Thyroid gland (tissue), 4 donors: ENCODE results near the gene GRHL1. TPM values are rescaled to one million over a fixed set of nuclear protein-coding genes. Genes with fewer than 3 reads are reported as not detected.

Experiments used
- DNase-seq, 2 donors: peaks; one replicate each; pipeline ENCODE4 v3.0.0-alpha.2; 2019
- H3K27ac ChIP-seq, 3 donors: fragments of 200-600 bp; sonication (generic); 1 replicate in 2 of 3; 2 replicates in 1 of 3; pipeline ENCODE4 v1.5.1; 2016 to 2019; ENCODE audit warnings: mild to moderate bottlenecking in 1 of 3, moderate library complexity in 1 of 3
- H3K27me3 ChIP-seq: fragments of 200-600 bp; sonication (generic); one replicate; pipeline ENCODE4 v1.5.1; 2019
- H3K36me3 ChIP-seq, 2 donors: fragments of 200-600 bp; sonication (generic); one replicate each; pipeline ENCODE4 v1.5.1; 2016 to 2019
- H3K4me1 ChIP-seq, 2 donors: fragments of 200-600 bp; sonication (generic); one replicate each; pipeline ENCODE4 v1.5.1; 2017 to 2019
- H3K4me3 ChIP-seq, 3 donors: fragments of 200-600 bp; sonication (generic); replicated peaks in 1 of 3; 1 replicate in 2 of 3; 2 replicates in 1 of 3; pipeline ENCODE4 v1.5.1; 2016; ENCODE audit warnings: mild to moderate bottlenecking in 1 of 3
- H3K9me3 ChIP-seq: fragments of 200-600 bp; sonication (generic); one replicate; pipeline ENCODE4 v1.5.1; 2017
- CTCF ChIP-seq, 6 experiments: fragments of 200-600 bp in 3 of 6; fragments of 450-650 bp in 3 of 6; sonication (generic) in 3 of 6; IDR thresholded peaks; one replicate each; pipeline ENCODE4 v1.5.1; 2016 to 2019; ENCODE audit warnings: antibody characterized with exemption in 6 of 6, mild to moderate bottlenecking in 2 of 6, inconsistent platforms in 1 of 6, moderate library complexity in 1 of 6
- POLR2A ChIP-seq, 2 donors: fragments of 450-650 bp; IDR thresholded peaks; one replicate each; pipeline ENCODE4 v1.6.1; 2017; ENCODE audit warnings: antibody characterized with exemption in 2 of 2, mild to moderate bottlenecking in 2 of 2, moderate library complexity in 1 of 2
- WGBS, 2 donors: methylation state at CpG; one replicate each; pipeline ENCODE4 v1.1.5; 2017; 5-methylcytosine and 5-hydroxymethylcytosine counted together
- intact Hi-C: fragments of 100-400 bp; cut with DNase I; formaldehyde crosslinking; loops from one replicate; pipeline ENCODE4 v1.15.1; 2023
- total RNA-seq, 4 donors: library from RNA; depleted of rRNA; stranded (reverse); fragments of >200 nt; gene quantifications; one replicate each; pipeline ENCODE4 v1.2.3, GENCODE V29; 2016

The GRHL1 gene
- total RNA-seq, 4 donors from 2014 or later: 6.2 to 12.1 (median 8.2) TPM

DNA sequence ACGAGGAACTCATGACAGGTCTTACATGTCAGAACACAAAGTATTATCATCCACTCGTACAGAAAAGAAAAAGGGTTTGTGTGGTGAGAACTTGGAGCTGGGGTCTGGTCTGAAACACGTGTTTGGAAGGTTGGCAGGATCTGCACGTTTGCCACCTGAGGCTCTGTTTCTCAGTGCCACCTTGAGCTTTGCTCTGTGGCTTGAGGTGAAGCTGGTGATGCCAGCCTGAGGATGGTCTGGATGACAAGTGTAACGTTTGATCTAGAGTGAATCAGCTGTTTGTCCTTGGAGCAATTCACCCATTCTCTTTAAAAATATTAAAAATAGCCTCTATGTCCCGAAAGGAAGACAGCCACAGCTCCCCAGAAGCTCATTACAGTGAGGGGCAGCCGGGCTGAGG is 46.4 kb downstream of the GRHL1 start:
- no peaks in the 10 kb centered on the region for H3K27me3 ChIP-seq
- intact Hi-C loops: no loop called here
- TF ChIP-seq POLR2A (IDR thresholded peaks at IDR 0.05) (no peak), CTCF (IDR thresholded peaks at IDR 0.05) (no peak)
- DNase-seq: no peak
- no peak overlapping the region for H3K4me3 ChIP-seq
- H3K4me1 ChIP-seq: no peaks in the 10 kb centered on the region
- H3K27ac ChIP-seq: no peak overlapping the region
- H3K36me3 ChIP-seq: no peaks in the 10 kb centered on the region
- H3K9me3 ChIP-seq: no peaks in the 10 kb centered on the region
- WGBS, 2 donors: 79 to 81% methylated on average over 6 of the region's 7 CpGs

- Histone ChIP-seq H3K27ac (no peak overlapping the region), H3K4me3 (no peak overlapping the region), H3K4me1 (no peaks in the 10 kb centered on the region), H3K27me3 (no peaks in the 10 kb centered on the region), H3K36me3 (no peaks in the 10 kb centered on the region), H3K9me3 (no peaks in the 10 kb centered on the region)
- intact Hi-C loops: no loop called here
- DNase-seq: no peak
- TF ChIP-seq POLR2A (IDR thresholded peaks at IDR 0.05) (no peak), CTCF (IDR thresholded peaks at IDR 0.05) (no peak)
- 95 to 97% methylated on average over 17 to 20 of the region's 20 CpGs for WGBS, 2 donors
Measured at GRCh38 chr2:9998916-9999654, 47.6 kb downstream of the GRHL1 start.

DNA sequence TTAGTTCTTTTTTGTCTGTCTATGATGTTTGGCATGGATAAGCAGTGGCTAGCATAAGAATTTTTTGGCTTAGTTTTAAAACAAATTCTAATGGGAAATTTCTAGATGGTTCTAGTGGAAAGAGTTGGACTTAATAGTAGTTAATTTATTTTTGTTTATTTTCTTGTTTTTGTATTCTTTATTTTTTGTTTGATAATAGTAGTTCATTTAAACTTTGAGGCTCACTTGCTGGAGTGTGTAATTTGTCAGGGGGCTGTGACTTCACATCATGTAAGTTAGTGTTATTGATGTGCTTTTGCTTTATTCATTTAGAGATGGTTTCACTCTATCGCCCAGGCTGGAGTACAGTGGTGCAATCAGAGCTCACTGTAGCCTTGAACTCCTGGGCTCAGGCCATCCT is 48.2 kb downstream of the GRHL1 start:
- no peaks in the 10 kb centered on the region for H3K27me3 ChIP-seq
- no peaks in the 10 kb centered on the region for H3K36me3 ChIP-seq
- H3K4me3 ChIP-seq: no peak overlapping the region
- intact Hi-C loops: no loop called here
- no peak for TF ChIP-seq POLR2A (IDR thresholded peaks at IDR 0.05)
- TF ChIP-seq CTCF (IDR thresholded peaks at IDR 0.05): no peak
- H3K9me3 ChIP-seq: no peaks in the 10 kb centered on the region
- no peak overlapping the region for H3K27ac ChIP-seq
- DNase-seq: no peak
- no peaks in the 10 kb centered on the region for H3K4me1 ChIP-seq
- 94 to 100% methylated on average over 1 of the region's 1 CpG for WGBS, 2 donors

GRCh38 chr2:10000541-10000940 is 49.0 kb downstream of the GRHL1 start:
- Histone ChIP-seq H3K36me3 (no peaks in the 10 kb centered on the region), H3K27ac (no peak overlapping the region), H3K9me3 (no peaks in the 10 kb centered on the region), H3K27me3 (no peaks in the 10 kb centered on the region), H3K4me1 (no peaks in the 10 kb centered on the region), H3K4me3 (no peak overlapping the region)
- intact Hi-C loops: no loop called here
- DNase-seq: no peak
- TF ChIP-seq CTCF (IDR thresholded peaks at IDR 0.05) (no peak), POLR2A (IDR thresholded peaks at IDR 0.05) (no peak)
- WGBS, 2 donors: 91% methylated on average over 7 to 8 of the region's 8 CpGs

DNA sequence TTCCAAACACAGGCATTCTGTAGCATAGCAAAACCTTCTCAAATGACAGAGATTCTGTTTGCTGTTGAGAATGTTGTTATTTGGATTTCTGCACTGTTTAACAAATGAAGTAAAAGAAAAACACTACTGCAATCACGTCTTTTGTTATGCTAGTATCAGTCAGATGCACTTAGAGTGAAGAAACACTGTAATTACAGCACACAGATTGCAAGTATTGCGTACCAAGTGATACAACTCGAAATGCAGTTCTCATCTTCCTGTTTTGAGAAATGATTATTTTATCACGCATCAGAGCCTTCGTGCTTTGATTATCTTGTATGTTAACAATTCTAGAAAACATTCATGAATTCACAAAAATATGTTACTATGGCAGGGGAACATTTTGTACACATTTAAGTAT is 50.1 kb downstream of the GRHL1 start:
- TF ChIP-seq CTCF (IDR thresholded peaks at IDR 0.05) (no peak), POLR2A (IDR thresholded peaks at IDR 0.05) (no peak)
- H3K9me3 ChIP-seq: no peaks in the 10 kb centered on the region

More for the DNA sequence above, 50.1 kb downstream of the GRHL1 start:
- 89 to 90% methylated on average over 5 of the region's 5 CpGs for WGBS, 2 donors
- Histone ChIP-seq H3K27ac (no peak overlapping the region), H3K4me1 (peaks cover 0 to 6% of the 10 kb centered on the region in 2 donors), H3K27me3 (no peaks in the 10 kb centered on the region), H3K4me3 (no peak overlapping the region), H3K36me3 (no peaks in the 10 kb centered on the region)
- intact Hi-C loops: no loop called here
- no peak for DNase-seq
